Measurements from ENCODE around the gene SCN9A.

DNA sequence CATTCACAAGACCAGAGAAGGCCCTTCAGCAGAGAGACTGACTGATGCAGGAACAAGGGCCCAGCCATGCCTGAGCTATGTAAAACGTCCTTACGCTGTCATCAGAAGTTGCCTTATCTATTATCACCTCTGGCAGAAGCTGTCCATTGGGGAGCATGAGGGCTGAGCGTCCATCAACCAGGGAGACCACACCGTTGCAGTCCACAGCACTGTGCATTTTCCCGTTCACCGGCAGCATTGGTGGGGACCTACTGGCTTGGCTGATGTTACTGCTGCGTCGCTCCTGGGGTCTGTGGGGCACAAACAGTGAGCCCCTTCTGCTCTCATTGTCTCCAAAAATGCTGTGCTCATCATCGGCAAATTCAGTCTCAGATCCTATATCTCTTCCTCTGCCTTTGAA lies 91.4 kb downstream of the SCN9A start:
- no peak for TF ChIP-seq CTCF (IDR thresholded peaks at IDR 0.05; ENCODE audit: insufficient read depth, low read length)
- TF ChIP-seq SPI1 (IDR thresholded peaks at IDR 0.05; ENCODE audit: borderline replicate concordance, low read depth) = no peak
